RWPE1 (cell line): ENCODE results near the gene LRMDA.

Experiments used
- CTCF ChIA-PET: fragments of 350-600 bp; sonication (Branson Sonifier 250); formaldehyde crosslinking; extraction: SDS; loops from one replicate; lab custom pipeline; 2021; lab: Yijun Ruan, JAX
- POLR2A ChIA-PET: fragments of 400-600 bp; formaldehyde crosslinking; extraction: SDS; loops from one replicate; lab custom pipeline; 2020; ENCODE audit warnings: antibody characterized with exemption; ENCODE audit not compliant: low non-redundant PET; lab: Yijun Ruan, JAX
- DNase-seq: peaks from one replicate; pipeline ENCODE4 v3.0.0; 2012; ENCODE audit warnings: low spot score
- H3K27ac ChIP-seq: fragments of 450-650 bp; 2 replicates; pipeline ENCODE4 v1.5.1; 2017
- TF ChIP-seq, protein P1 (sequence below): fragments of 450-650 bp; conservative IDR thresholded peaks from 2 replicates; pipeline ENCODE4 v1.5.1; 2017; ENCODE audit warnings: low read depth, mild to moderate bottlenecking

Gene LRMDA

DNA sequence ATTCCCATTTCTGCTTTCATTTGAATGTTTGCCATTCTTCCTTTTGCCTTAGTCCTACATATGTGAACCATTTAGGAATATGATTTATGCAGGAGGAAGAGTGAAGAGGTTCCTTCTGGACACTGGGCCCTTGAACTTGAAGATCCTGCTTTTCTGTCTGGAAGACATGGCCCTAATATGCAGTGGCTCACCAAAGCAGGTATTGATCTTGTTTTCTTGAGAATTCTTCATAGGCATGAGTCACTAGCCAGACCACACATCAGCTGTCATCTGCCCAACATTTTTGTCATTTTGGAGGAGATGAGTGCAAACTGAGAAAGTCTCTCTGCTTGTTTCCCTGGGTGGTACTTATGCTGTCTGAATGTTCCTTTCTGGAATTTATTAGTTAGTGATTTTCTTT, 382.6 kb downstream of the LRMDA start:
- TF ChIP-seq, protein P1, sequence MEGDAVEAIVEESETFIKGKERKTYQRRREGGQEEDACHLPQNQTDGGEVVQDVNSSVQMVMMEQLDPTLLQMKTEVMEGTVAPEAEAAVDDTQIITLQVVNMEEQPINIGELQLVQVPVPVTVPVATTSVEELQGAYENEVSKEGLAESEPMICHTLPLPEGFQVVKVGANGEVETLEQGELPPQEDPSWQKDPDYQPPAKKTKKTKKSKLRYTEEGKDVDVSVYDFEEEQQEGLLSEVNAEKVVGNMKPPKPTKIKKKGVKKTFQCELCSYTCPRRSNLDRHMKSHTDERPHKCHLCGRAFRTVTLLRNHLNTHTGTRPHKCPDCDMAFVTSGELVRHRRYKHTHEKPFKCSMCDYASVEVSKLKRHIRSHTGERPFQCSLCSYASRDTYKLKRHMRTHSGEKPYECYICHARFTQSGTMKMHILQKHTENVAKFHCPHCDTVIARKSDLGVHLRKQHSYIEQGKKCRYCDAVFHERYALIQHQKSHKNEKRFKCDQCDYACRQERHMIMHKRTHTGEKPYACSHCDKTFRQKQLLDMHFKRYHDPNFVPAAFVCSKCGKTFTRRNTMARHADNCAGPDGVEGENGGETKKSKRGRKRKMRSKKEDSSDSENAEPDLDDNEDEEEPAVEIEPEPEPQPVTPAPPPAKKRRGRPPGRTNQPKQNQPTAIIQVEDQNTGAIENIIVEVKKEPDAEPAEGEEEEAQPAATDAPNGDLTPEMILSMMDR: no peak
- CTCF ChIA-PET: no interaction called here
- POLR2A ChIA-PET: no interaction called here
- H3K27ac ChIP-seq: no peak overlapping the region
- no peak for DNase-seq

DNA sequence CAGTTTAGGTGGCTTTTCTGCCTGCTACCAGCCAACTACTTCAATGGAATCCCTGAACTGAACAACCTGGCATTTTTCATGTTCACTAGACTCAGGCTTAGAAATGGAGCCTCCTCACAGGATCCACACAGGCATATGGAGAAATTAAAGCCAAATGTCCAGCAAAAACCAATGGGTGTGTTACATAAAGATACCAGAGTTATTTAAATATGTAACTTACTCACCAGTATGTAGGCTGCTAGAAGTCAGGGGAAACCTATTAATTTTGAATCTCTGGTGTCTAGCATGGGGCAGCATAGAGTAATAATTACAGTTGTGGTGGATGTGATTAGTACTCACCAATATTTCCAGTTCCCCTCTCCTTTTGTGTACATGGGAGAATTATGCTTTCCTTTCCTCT, 383.6 kb downstream of the LRMDA start:
- POLR2A ChIA-PET: no interaction called here
- H3K27ac ChIP-seq: no peak overlapping the region
- TF ChIP-seq, protein P1: no peak
- CTCF ChIA-PET: no interaction called here
- no peak for DNase-seq

DNA sequence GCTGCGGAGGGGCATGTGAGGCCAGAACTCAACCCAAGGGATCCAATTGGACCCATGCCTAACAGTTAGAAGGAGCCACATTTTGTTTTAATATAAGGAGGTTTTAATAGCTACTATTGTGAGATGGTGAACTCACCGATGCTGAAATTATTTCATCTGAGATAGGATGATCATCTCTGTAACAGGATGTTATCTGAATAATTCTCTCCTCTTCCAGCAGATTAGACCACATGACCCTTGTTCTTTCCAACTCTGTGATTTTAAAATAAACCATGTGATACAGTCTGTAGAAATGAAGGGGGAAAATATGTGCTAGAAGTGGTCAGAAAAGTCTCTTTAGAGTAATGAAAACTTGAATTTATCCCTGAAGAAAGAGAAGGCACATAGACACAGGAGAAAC, 385.8 kb downstream of the LRMDA start:
- ChIA-PET CTCF (interaction anchor here (0.6 kb wide), 1 partner anchor 481 kb away, joined by 3 read pairs; no protein-coding TSS in a partner anchor), POLR2A (no interaction called here)
- TF ChIP-seq, protein P1: no peak
- DNase-seq: no peak
- no peak overlapping the region for H3K27ac ChIP-seq

DNA sequence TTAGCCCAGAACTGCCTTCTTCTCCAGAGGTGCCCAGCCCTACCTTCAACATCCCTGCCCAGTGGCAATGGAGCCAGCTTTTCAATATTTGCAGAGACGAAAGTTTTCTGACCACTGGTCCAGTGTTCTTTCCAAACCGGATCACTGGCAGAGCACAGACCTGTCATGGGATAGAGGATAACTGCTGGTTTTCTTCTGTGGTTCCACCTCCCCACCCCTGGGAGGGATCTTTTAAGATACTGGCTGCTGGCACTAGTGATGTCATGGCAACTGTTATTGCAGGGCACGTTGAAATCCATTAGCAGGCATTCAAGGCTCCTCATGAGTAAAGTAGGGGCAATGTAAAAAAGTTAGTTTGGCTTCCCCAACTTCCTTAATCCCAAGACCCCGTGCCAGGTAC, 387.1 kb downstream of the LRMDA start:
- ChIA-PET POLR2A (no interaction called here), CTCF (no interaction called here)
- DNase-seq: no peak
- H3K27ac ChIP-seq: no peak overlapping the region
- TF ChIP-seq, protein P1: no peak

DNA sequence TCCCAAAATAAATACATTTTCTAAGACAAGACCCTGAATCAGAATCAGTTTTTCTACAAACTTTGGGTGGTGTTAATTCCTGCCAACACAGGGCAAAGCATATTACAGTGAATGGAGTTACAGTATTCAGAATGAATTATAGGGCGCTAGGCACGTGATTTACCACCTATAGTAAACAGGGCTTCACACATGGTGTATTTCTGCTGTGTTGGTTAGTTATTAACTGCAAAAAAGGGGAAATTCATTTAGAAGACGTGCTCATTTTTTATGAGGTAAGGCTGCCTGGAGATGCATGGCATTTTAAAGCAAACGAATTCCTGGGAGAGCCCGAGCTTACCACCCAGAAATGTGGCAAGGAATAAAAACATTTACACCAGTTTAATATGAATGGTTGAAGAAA, 393.8 kb downstream of the LRMDA start:
- ChIA-PET POLR2A (no interaction called here), CTCF (no interaction called here)
- DNase-seq: no peak
- TF ChIP-seq, protein P1: no peak
- no peak overlapping the region for H3K27ac ChIP-seq

DNA sequence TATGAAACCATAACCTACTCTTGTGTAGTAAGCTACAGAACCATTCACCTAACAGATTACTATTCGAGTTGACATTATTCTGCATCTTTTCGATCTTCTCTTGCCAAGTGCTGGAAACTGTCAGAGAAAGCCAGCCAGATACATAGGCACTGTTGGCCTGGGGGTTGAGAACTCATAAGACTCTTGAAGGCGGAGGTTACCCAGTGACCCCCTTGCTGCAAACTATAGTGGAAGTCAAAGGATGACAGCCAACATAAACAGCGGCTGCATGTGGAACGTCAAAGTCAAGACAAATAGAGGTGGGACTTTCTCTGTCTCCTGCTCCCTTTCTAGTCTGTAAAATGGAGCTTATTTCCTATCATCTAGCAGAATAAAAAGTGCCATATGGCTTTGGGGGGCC, 394.2 kb downstream of the LRMDA start:
- ChIA-PET POLR2A (no interaction called here), CTCF (no interaction called here)
- no peak overlapping the region for H3K27ac ChIP-seq
- TF ChIP-seq, protein P1: no peak
- DNase-seq: no peak

DNA sequence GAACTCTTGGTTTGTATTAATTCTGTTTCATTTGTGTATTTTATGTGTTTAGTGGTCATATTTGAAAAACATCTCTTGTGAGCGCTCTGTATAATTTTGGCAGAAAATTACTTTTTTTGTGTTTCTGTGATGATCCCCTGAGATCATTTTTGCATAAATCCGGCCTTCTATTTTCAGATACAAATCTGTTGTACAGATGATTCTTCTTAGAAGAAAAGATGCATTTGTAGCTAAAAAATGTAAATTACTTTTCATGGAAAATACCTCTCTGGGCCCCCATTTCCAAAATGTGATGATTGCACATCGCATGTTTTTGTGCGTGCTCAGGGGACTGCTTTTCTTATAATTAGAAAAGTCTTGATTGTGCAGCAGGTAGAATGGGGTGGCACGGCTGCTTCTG, 395.4 kb downstream of the LRMDA start:
- POLR2A ChIA-PET: no interaction called here
- TF ChIP-seq, protein P1: no peak
- no peak for DNase-seq
- CTCF ChIA-PET: no interaction called here
- no peak overlapping the region for H3K27ac ChIP-seq
